ENCODE results near the gene HIF1AN.

Gene HIF1AN

GRCh38 chr10:100535715-100536353, at the start of gene HIF1AN:
HIF1AN (plus strand) TSS chr10:100535943; CDS start chr10:100535959, 16 bp downstream.
- DNase-seq: peak; percentile 75 to 81

GRCh38 chr10:100487529-100487928, 48.2 kb upstream of the HIF1AN start:
- no peak for DNase-seq

- no peak for DNase-seq
Measured at GRCh38 chr10:100489396-100489795, 46.3 kb upstream of the HIF1AN start.

GRCh38 chr10:100490531-100490930, 45.2 kb upstream of the HIF1AN start:
- DNase-seq: no peak

GRCh38 chr10:100496567-100496966, 39.2 kb upstream of the HIF1AN start:
- DNase-seq: no peak

GRCh38 chr10:100498059-100498458, 37.7 kb upstream of the HIF1AN start:
- DNase-seq: no peak

- DNase-seq: no peak
Measured at GRCh38 chr10:100501423-100501822, 34.3 kb upstream of the HIF1AN start.

GRCh38 chr10:100502926-100503494, 32.7 kb upstream of the HIF1AN start:
- DNase-seq: no peak

- DNase-seq: no peak
Measured at GRCh38 chr10:100504096-100504495, 31.6 kb upstream of the HIF1AN start.

GRCh38 chr10:100505164-100505563, 30.6 kb upstream of the HIF1AN start:
- DNase-seq: no peak

- DNase-seq: no peak
Measured at GRCh38 chr10:100506596-100507356, 29.0 kb upstream of the HIF1AN start.

- no peak for DNase-seq
Measured at GRCh38 chr10:100507357-100507732, 28.4 kb upstream of the HIF1AN start.

GRCh38 chr10:100508266-100508665, 27.5 kb upstream of the HIF1AN start:
- no peak for DNase-seq

GRCh38 chr10:100508691-100509150, 27.0 kb upstream of the HIF1AN start:
- peak; percentile 30 to 31 for DNase-seq

GRCh38 chr10:100509241-100509840, 26.4 kb upstream of the HIF1AN start:
- peak; percentile 24 to 48 for DNase-seq

- DNase-seq: peak in 1 of 2 donors; percentile 44
Measured at GRCh38 chr10:100510533-100511308, 25.0 kb upstream of the HIF1AN start.

- no peak for DNase-seq
Measured at GRCh38 chr10:100515612-100516011, 20.1 kb upstream of the HIF1AN start.

- no peak for DNase-seq
Measured at GRCh38 chr10:100516847-100517246, 18.9 kb upstream of the HIF1AN start.

- DNase-seq: peak; percentile 62 to 64
Measured at GRCh38 chr10:100518761-100519241, 16.9 kb upstream of the HIF1AN start.

- DNase-seq: no peak
Measured at GRCh38 chr10:100519311-100520051, 16.3 kb upstream of the HIF1AN start, which contains the start of gene SEC31B. SEC31B (minus strand) TSS chr10:100519861; CDS start chr10:100516952, 2,909 bp downstream.

- DNase-seq: no peak
Measured at GRCh38 chr10:100520811-100521210, 14.9 kb upstream of the HIF1AN start.

All from stimulated activated CD4-positive, alpha-beta T cell treated with anti-CD3 and anti-CD28 coated beads, Interleukin-2, amount 100 ng/mL, for 48 hours (primary cell).